ENCODE data around the gene STAC3.

DNA sequence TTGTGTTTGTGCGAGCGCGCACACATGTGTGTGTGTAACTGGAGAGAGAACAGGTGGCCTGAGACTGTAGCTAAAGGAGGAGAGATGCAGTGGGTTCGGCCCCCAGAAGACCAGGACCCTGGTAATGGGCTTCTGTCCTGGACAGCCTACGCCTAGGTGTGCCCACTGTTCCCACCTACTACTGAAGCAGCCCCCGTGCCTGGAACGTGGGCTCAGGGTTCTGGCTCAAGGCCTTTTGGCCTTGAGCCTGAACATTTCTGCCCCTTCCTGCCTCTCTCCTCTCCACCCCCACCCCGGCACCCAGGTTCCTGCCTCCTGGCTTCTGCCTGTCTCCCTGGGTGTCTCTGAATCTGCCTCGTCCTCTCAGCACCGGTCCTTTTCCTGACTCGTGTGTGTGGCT, 35.9 kb downstream of the STAC3 start:
- TF ChIP-seq SUZ12 (IDR thresholded peaks at IDR 0.05; ENCODE audit: low read length) (no peak), RBBP5 (IDR thresholded peaks at IDR 0.05; ENCODE audit: borderline replicate concordance, low read depth, low read length) (no peak), CEBPB (IDR thresholded peaks at IDR 0.05; ENCODE audit: low read depth, low read length) (no peak), POLR2A (IDR thresholded peaks at IDR 0.05; ENCODE audit: control extremely low read depth in 1 of 2, low read depth in 2 of 2, low read length in 2 of 2) (no peak)
- TF ChIP-seq, protein P1, sequence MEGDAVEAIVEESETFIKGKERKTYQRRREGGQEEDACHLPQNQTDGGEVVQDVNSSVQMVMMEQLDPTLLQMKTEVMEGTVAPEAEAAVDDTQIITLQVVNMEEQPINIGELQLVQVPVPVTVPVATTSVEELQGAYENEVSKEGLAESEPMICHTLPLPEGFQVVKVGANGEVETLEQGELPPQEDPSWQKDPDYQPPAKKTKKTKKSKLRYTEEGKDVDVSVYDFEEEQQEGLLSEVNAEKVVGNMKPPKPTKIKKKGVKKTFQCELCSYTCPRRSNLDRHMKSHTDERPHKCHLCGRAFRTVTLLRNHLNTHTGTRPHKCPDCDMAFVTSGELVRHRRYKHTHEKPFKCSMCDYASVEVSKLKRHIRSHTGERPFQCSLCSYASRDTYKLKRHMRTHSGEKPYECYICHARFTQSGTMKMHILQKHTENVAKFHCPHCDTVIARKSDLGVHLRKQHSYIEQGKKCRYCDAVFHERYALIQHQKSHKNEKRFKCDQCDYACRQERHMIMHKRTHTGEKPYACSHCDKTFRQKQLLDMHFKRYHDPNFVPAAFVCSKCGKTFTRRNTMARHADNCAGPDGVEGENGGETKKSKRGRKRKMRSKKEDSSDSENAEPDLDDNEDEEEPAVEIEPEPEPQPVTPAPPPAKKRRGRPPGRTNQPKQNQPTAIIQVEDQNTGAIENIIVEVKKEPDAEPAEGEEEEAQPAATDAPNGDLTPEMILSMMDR (IDR thresholded peaks at IDR 0.05; ENCODE audit: control extremely low read depth in 1 of 3, insufficient read depth in 1 of 3, low read depth in 1 of 3, low read length in 3 of 3), result no peak
- TF ChIP-seq, protein P2, sequence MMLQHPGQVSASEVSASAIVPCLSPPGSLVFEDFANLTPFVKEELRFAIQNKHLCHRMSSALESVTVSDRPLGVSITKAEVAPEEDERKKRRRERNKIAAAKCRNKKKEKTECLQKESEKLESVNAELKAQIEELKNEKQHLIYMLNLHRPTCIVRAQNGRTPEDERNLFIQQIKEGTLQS (IDR thresholded peaks at IDR 0.05; ENCODE audit: insufficient read depth, low read depth, low read length), result no peak
